Activated T-helper 17 cell treated with anti-CD3 and anti-CD28 coated beads, Interleukin-2, amount 50 U/mL, for 72 hours (primary cell): ENCODE measurements around the gene GPC5. TPM values are rescaled to one million over a fixed set of nuclear protein-coding genes. Genes with fewer than 3 reads are reported as not detected.

Source experiments
- ATAC-seq: fragments of 150-1000 bp; cut with Tn5 transposase; replicated peaks from 2 replicates; pipeline ENCODE4 v1.10.0; 2021; ENCODE audit warnings: mild to moderate bottlenecking, moderate library complexity
- H3K27ac Mint-ChIP-seq: one replicate; pipeline ENCODE4 v1.8.0; 2022; ENCODE audit warnings: mixed read lengths
- H3K27me3 Mint-ChIP-seq: one replicate; pipeline ENCODE4 v1.8.0; 2022; ENCODE audit warnings: mixed read lengths
- H3K36me3 Mint-ChIP-seq: one replicate; pipeline ENCODE4 v1.8.0; 2022; ENCODE audit warnings: low read depth, mild to moderate bottlenecking, mixed read lengths
- H3K4me1 Mint-ChIP-seq: one replicate; pipeline ENCODE4 v1.8.0; 2022; ENCODE audit warnings: mixed read lengths
- H3K4me3 Mint-ChIP-seq: one replicate; pipeline ENCODE4 v1.8.0; 2022; ENCODE audit warnings: mild to moderate bottlenecking, mixed read lengths
- H3K9me3 Mint-ChIP-seq: one replicate; pipeline ENCODE4 v1.8.0; 2022; ENCODE audit warnings: mixed read lengths
- total RNA-seq, 2 donors: library from RNA; stranded (reverse); gene quantifications; one replicate each; pipeline ENCODE4 v1.2.3, GENCODE V29; 2022

The GPC5 gene
- total RNA-seq, 2 donors from 2014 or later: 0.09 to 0.29 TPM

- ATAC-seq: no peak
These were observed 39.3 kb upstream of the GPC5 start for GRCh38 chr13:91359111-91359510.

DNA sequence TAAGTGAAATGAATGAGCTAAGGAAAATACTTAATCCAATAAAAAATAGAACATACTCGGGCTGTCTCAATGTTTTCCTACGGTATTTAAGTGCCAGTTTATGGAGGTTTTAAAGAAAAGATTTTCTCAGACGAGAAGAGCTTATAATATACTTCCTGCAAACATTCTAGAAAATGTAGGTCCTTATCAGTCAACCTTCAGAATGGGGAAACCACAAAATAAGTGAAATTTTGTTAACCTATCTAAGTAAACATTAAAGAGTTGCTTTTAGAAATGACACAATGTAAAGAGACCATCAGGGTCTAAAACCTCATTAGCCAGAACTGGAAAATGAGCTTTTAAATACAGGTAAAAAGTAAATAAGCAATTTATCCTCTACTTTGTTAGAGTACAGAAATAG is 38.8 kb upstream of the GPC5 start:
- peaks cover 68% of the 10 kb centered on the region for H3K36me3 Mint-ChIP-seq
- no peak for ATAC-seq
- peaks cover 21% of the 10 kb centered on the region for H3K4me1 Mint-ChIP-seq
- H3K27ac Mint-ChIP-seq: peak overlapping the region; percentile 18
- H3K9me3 Mint-ChIP-seq: no peaks in the 10 kb centered on the region
- no peak overlapping the region for H3K4me3 Mint-ChIP-seq
- H3K27me3 Mint-ChIP-seq: no peaks in the 10 kb centered on the region

More at GRCh38 chr13:91359111-91359510, 39.3 kb upstream of the GPC5 start:
- H3K4me1 Mint-ChIP-seq: peaks cover 23% of the 10 kb centered on the region
- no peak overlapping the region for H3K27ac Mint-ChIP-seq
- H3K9me3 Mint-ChIP-seq: no peaks in the 10 kb centered on the region
- no peak overlapping the region for H3K4me3 Mint-ChIP-seq
- H3K27me3 Mint-ChIP-seq: no peaks in the 10 kb centered on the region
- H3K36me3 Mint-ChIP-seq: peaks cover 73% of the 10 kb centered on the region

GRCh38 chr13:91360246-91360751 is 38.1 kb upstream of the GPC5 start:
- Mint-ChIP-seq H3K27ac (peak overlapping the region; percentile 18), H3K9me3 (no peaks in the 10 kb centered on the region), H3K4me3 (no peak overlapping the region), H3K27me3 (no peaks in the 10 kb centered on the region), H3K4me1 (peaks cover 18% of the 10 kb centered on the region), H3K36me3 (peaks cover 61% of the 10 kb centered on the region)
- ATAC-seq: no peak

- Mint-ChIP-seq H3K4me3 (no peak overlapping the region), H3K4me1 (peaks cover 10% of the 10 kb centered on the region), H3K9me3 (no peaks in the 10 kb centered on the region), H3K27me3 (no peaks in the 10 kb centered on the region), H3K27ac (no peak overlapping the region), H3K36me3 (peaks cover 46% of the 10 kb centered on the region)
- no peak for ATAC-seq
These were observed 36.6 kb upstream of the GPC5 start for GRCh38 chr13:91361755-91362271.

GRCh38 chr13:91362908-91363307 is 35.5 kb upstream of the GPC5 start:
- Mint-ChIP-seq H3K4me1 (peaks cover 18% of the 10 kb centered on the region), H3K27me3 (no peaks in the 10 kb centered on the region)
- ATAC-seq: no peak

DNA sequence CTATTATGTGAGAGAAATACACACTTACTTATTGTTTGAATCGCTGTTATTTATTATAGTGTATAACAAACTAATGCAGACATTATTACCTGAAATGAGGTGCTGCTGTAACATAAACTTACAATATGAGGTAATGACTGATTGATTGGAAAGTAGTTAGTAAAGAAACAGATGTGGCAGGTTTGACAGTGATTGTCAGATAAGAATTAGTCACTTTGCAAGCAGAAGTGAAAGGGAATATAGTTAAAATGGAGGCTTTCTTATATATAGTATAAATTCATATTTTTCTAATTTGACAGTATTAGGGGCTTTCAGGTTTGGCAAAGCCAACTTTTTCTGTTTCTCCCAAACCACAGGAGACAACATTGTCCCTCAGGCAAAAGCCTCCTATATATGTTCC is 30.3 kb upstream of the GPC5 start:
- H3K27me3 Mint-ChIP-seq: no peaks in the 10 kb centered on the region
- H3K36me3 Mint-ChIP-seq: no peaks in the 10 kb centered on the region
- H3K4me3 Mint-ChIP-seq: peak overlapping the region; percentile 77
- peak overlapping the region; percentile 84 for H3K27ac Mint-ChIP-seq
- no peak for ATAC-seq
- H3K4me1 Mint-ChIP-seq: peaks cover 30% of the 10 kb centered on the region
- H3K9me3 Mint-ChIP-seq: no peaks in the 10 kb centered on the region

More at GRCh38 chr13:91362908-91363307, 35.5 kb upstream of the GPC5 start:
- peaks cover 35% of the 10 kb centered on the region for H3K36me3 Mint-ChIP-seq
- no peaks in the 10 kb centered on the region for H3K9me3 Mint-ChIP-seq
- H3K4me3 Mint-ChIP-seq: no peak overlapping the region
- H3K27ac Mint-ChIP-seq: no peak overlapping the region

DNA sequence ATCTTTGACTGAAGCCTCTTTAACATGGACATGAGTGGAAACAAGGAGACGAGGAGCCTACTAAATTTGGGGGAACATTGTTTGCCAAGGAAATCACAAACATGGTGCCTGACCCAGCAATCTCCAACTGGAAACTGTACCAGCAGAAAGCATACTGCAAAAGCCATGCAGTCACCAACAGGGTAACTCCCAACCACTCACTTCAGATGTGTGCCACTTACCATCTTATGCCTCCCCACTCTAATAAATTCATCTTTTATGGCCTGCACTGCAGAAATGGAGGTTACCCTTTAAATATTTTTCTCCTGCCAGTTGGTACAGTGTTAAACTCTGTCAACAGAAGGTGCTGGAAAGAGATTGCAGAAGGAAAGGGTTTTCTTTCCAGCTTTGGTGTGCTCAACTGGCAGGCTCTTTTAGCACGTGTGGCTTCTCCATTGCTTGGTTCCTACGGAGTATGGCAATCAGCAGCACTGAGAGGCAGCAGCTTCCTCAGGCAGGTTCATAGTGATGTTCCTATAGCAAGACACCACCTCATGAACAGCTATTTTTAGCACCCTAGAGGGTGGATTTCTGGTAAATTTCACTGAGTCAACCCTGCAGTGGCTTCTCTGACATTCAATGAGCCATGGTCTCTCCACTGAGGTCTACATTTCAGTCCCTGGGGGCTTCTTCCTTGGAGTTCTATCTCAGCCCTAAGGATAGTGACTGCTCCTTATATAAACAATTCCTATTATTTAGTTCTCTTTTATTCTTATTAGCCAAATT is 29.6 kb upstream of the GPC5 start:
- Mint-ChIP-seq H3K27me3 (no peaks in the 10 kb centered on the region), H3K9me3 (no peaks in the 10 kb centered on the region), H3K27ac (peak overlapping the region; percentile 84), H3K4me1 (peaks cover 30% of the 10 kb centered on the region), H3K36me3 (no peaks in the 10 kb centered on the region), H3K4me3 (peak overlapping the region; percentile 77)
- peak; percentile 91 for ATAC-seq

DNA sequence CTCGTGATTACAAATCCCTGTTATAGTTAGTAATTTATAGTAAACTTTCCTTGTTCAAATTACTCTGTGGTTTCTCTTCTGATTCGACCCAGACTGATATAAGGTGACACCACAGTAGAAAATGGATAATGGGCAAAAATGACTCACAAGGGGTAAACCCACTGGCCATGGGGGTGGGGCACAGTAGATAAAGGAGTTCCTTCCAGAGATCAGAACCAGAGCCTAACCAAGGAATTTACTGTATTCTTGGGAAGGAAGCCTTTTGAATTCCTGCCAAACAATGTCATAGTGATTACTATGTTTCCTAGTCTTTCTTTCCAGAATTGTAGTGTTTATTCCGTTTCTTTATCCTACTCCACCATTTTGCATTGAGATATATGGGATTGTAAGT is 29.0 kb upstream of the GPC5 start:
- no peaks in the 10 kb centered on the region for H3K36me3 Mint-ChIP-seq
- H3K4me1 Mint-ChIP-seq: peaks cover 30% of the 10 kb centered on the region
- peak overlapping the region; percentile 84 for H3K27ac Mint-ChIP-seq
- peak; percentile 83 for ATAC-seq
- no peaks in the 10 kb centered on the region for H3K27me3 Mint-ChIP-seq
- H3K9me3 Mint-ChIP-seq: no peaks in the 10 kb centered on the region
- H3K4me3 Mint-ChIP-seq: peak overlapping the region; percentile 77

DNA sequence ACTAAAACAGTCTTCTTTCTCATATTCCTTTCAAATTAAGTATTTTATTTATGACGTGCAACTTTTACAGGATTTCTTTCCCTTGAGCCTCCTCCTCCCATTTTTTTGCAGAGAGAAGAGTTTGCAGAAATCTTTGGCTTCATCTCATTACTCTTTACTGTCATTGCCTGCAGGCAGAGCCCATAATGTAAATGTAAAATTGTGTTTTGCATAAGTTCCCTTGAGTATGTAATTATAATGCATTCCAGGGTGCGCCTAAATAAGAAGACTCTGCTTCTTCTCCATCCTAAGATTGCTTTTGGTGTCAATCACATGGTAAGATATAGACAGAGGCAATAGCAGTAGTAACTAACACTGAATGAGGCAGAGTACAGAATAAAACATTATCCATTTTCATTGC is 27.9 kb upstream of the GPC5 start:
- Mint-ChIP-seq H3K36me3 (no peaks in the 10 kb centered on the region), H3K27me3 (no peaks in the 10 kb centered on the region), H3K4me1 (peaks cover 33% of the 10 kb centered on the region), H3K4me3 (no peak overlapping the region), H3K27ac (no peak overlapping the region), H3K9me3 (no peaks in the 10 kb centered on the region)
- no peak for ATAC-seq

- no peak for ATAC-seq
- Mint-ChIP-seq H3K9me3 (no peaks in the 10 kb centered on the region), H3K27me3 (no peaks in the 10 kb centered on the region), H3K27ac (no peak overlapping the region), H3K4me3 (no peak overlapping the region), H3K4me1 (peaks cover 19% of the 10 kb centered on the region), H3K36me3 (no peaks in the 10 kb centered on the region)
These were observed 25.5 kb upstream of the GPC5 start for GRCh38 chr13:91372911-91373310.

GRCh38 chr13:91375116-91375729 is 23.2 kb upstream of the GPC5 start:
- Mint-ChIP-seq H3K4me1 (peaks cover 3% of the 10 kb centered on the region), H3K4me3 (no peak overlapping the region), H3K9me3 (no peaks in the 10 kb centered on the region), H3K27ac (peak overlapping the region; percentile 20), H3K36me3 (no peaks in the 10 kb centered on the region), H3K27me3 (no peaks in the 10 kb centered on the region)
- peak; percentile 57 for ATAC-seq

DNA sequence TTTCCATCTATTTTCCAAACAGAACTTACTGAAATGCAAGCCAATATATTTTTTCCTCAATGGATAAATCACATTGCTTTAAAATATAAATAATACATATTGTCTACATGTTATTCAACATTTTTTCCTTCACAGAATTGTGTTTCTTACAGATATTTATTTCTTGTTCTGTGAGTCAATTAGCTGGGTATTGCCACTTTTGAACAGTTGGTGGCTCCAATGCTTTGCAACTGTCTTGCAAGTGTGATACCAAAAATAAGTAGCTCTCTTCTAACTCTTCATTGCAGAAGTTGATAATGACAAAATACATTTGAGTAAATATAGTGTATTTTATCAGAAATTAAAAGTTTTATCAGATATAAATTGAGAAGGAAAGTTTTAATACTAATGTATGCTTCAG is 17.1 kb upstream of the GPC5 start:
- no peak overlapping the region for H3K27ac Mint-ChIP-seq
- ATAC-seq: no peak

DNA sequence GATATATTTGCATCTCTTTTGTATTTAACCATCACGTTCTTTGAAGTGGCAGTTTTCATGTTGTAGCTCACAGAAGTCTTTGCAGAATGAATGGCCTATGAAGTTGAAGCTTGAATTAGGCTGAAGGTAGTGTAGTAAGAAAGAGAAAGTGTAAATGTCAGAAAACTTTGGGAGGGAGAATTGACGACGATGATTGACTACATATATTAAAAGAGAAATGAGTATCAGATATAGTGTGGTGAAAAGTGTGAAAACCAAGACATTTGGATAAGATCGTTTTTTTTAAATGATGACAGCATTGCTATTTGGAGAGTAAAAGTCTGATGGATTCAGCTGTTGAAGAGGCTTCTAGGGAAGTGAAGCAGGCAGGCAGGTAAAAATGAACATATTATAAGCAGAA is 14.6 kb upstream of the GPC5 start:
- H3K9me3 Mint-ChIP-seq: no peaks in the 10 kb centered on the region
- ATAC-seq: peak; percentile 35
- peaks cover 23% of the 10 kb centered on the region for H3K27me3 Mint-ChIP-seq
- peaks cover 6% of the 10 kb centered on the region for H3K4me1 Mint-ChIP-seq
- no peak overlapping the region for H3K4me3 Mint-ChIP-seq
- no peaks in the 10 kb centered on the region for H3K36me3 Mint-ChIP-seq
- H3K27ac Mint-ChIP-seq: no peak overlapping the region

More for the DNA sequence above, 17.1 kb upstream of the GPC5 start:
- Mint-ChIP-seq H3K36me3 (no peaks in the 10 kb centered on the region), H3K27me3 (peaks cover 10% of the 10 kb centered on the region), H3K4me1 (peaks cover 6% of the 10 kb centered on the region), H3K4me3 (no peak overlapping the region), H3K9me3 (no peaks in the 10 kb centered on the region)

GRCh38 chr13:91384896-91385295 is 13.5 kb upstream of the GPC5 start:
- H3K27me3 Mint-ChIP-seq: peaks cover 31% of the 10 kb centered on the region
- peaks cover 6% of the 10 kb centered on the region for H3K4me1 Mint-ChIP-seq
- H3K27ac Mint-ChIP-seq: no peak overlapping the region
- H3K36me3 Mint-ChIP-seq: no peaks in the 10 kb centered on the region
- no peaks in the 10 kb centered on the region for H3K9me3 Mint-ChIP-seq
- no peak overlapping the region for H3K4me3 Mint-ChIP-seq
- no peak for ATAC-seq

- Mint-ChIP-seq H3K4me3 (no peak overlapping the region), H3K27me3 (peaks cover 48% of the 10 kb centered on the region), H3K4me1 (no peaks in the 10 kb centered on the region), H3K27ac (no peak overlapping the region), H3K36me3 (no peaks in the 10 kb centered on the region), H3K9me3 (no peaks in the 10 kb centered on the region)
- ATAC-seq: no peak
These were observed 9.2 kb upstream of the GPC5 start for GRCh38 chr13:91389186-91389585.
